Transverse colon (tissue), 4 donors: ENCODE results near the gene MSI1. TPM values are rescaled to one million over a fixed set of nuclear protein-coding genes. Genes with fewer than 3 reads are reported as not detected.

Experiments used
- DNase-seq: peaks from one replicate; pipeline ENCODE4 v3.0.0-alpha.2; 2019
- H3K27ac ChIP-seq, 4 donors: fragments of 200-600 bp; sonication (generic); 2 replicates each; pipeline ENCODE4 v1.5.1; 2016 to 2018; ENCODE audit warnings: inconsistent platforms in 4 of 4
- H3K27me3 ChIP-seq: fragments of 200-600 bp; sonication (generic); 2 replicates; pipeline ENCODE4 v1.5.1; 2017; ENCODE audit warnings: inconsistent platforms
- H3K36me3 ChIP-seq, 4 donors: fragments of 200-600 bp; sonication (generic); 2 replicates each; pipeline ENCODE4 v1.5.1; 2017 to 2019; ENCODE audit warnings: inconsistent platforms in 4 of 4
- H3K4me1 ChIP-seq, 4 donors: fragments of 200-600 bp; sonication (generic); 2 replicates each; pipeline ENCODE4 v1.5.1; 2017 to 2020; ENCODE audit warnings: inconsistent platforms in 4 of 4
- H3K4me3 ChIP-seq, 4 donors: fragments of 200-600 bp; sonication (generic); 1 replicate in 1 of 4; 2 replicates in 3 of 4; pipeline versions ENCODE4 v1.5.1 to v1.6.1; 2017 to 2019; ENCODE audit warnings: inconsistent platforms in 4 of 4
- H3K9me3 ChIP-seq, 2 donors: fragments of 200-600 bp; sonication (generic); 2 replicates each; pipeline ENCODE4 v1.5.1; 2017 to 2019; ENCODE audit warnings: inconsistent platforms in 2 of 2
- CTCF ChIP-seq, 5 experiments: fragments of 200-600 bp in 3 of 5; fragments of 450-650 bp in 2 of 5; sonication (generic) in 3 of 5; IDR thresholded peaks; 1 replicate in 2 of 5; 2 replicates in 3 of 5; pipeline ENCODE4 v1.5.1; 2016 to 2017; ENCODE audit warnings: antibody characterized with exemption in 5 of 5, inconsistent platforms in 3 of 5, mild to moderate bottlenecking in 2 of 5, moderate library complexity in 1 of 5
- EP300 ChIP-seq: sonication (generic); formaldehyde crosslinking; IDR thresholded peaks from one replicate; pipeline ENCODE4 v1.6.1; 2017; ENCODE audit warnings: antibody characterized with exemption, low read depth
- POLR2A ChIP-seq: fragments of 450-650 bp; IDR thresholded peaks from one replicate; pipeline ENCODE4 v1.6.1; 2016; ENCODE audit warnings: antibody characterized with exemption, mild to moderate bottlenecking, moderate library complexity
- POLR2AphosphoS5 ChIP-seq, 3 donors: sonication (generic); formaldehyde crosslinking; IDR thresholded peaks; one replicate each; pipeline ENCODE4 v1.6.1; 2016; ENCODE audit warnings: antibody characterized with exemption in 3 of 3
- WGBS, 2 donors: methylation state at CpG; one replicate each; pipeline ENCODE4 v1.1.5; 2018; ENCODE audit warnings: low coverage in 1 of 2; 5-methylcytosine and 5-hydroxymethylcytosine counted together
- in situ Hi-C, 4 donors: fragments of 200-750 bp; cut with MboI; loops; one replicate each; pipeline versions ENCODE4 v1.15.0 to v1.15.1; 2017; ENCODE audit warnings: low sequenced_read_pairs in 3 of 4, low pct_ligation_motif_present in 1 of 4, low pct_unique_long_range_greater_than_20kb in 1 of 4
- intact Hi-C: fragments of 100-400 bp; cut with DNase I; formaldehyde crosslinking; loops from one replicate; pipeline ENCODE4 v1.15.1; 2023; ENCODE audit warnings: low total_unique reads
- total RNA-seq, 4 donors: library from RNA; depleted of rRNA; stranded (reverse); fragments of >200 nt; gene quantifications; one replicate each; pipeline ENCODE4 v1.1.0, GENCODE V29; 2016

Gene MSI1
- total RNA-seq, 4 donors from 2014 or later = 0.82 to 7.5 TPM; not detected in 2

GRCh38 chr12:120359128-120359527 is 9.8 kb downstream of the MSI1 start:
- Histone ChIP-seq H3K27me3 (peaks cover 4% of the 10 kb centered on the region), H3K27ac (no peak overlapping the region), H3K4me3 (no peak overlapping the region), H3K9me3 (no peaks in the 10 kb centered on the region), H3K36me3 (no peaks in the 10 kb centered on the region), H3K4me1 (peaks cover 0 to 16% (median 4%) of the 10 kb centered on the region in 4 donors)
- 90 to 100% methylated on average over 1 of the region's 1 CpG for WGBS, 2 donors
- in situ Hi-C loops (loop anchor here in 2 of 4 donors (5.0 to 10.0 kb wide), 2 partner anchors 68 to 76 kb away; partner anchors contain the start of gene COX6A1 (in 1 of the 2)), intact Hi-C loops (loop anchor here (5.0 kb wide), 1 partner anchor 68 kb away; no protein-coding TSS in a partner anchor)
- no peak for DNase-seq
- TF ChIP-seq POLR2A (no peak), CTCF (IDR thresholded peaks at IDR 0.05) (no peak), EP300 (no peak)

- H3K4me1 ChIP-seq = peaks cover 0 to 16% (median 4%) of the 10 kb centered on the region in 4 donors
- H3K9me3 ChIP-seq = no peaks in the 10 kb centered on the region
- in situ Hi-C loops (loop anchor here in 2 of 4 donors (5.0 to 10.0 kb wide), 2 partner anchors 69 to 76 kb away; partner anchors contain the start of gene COX6A1 (in 1 of the 2)), intact Hi-C loops (loop anchor here (5.0 kb wide), 1 partner anchor 69 kb away; no protein-coding TSS in a partner anchor)
- 67 to 80% methylated on average over 1 to 19 of the region's 19 CpGs for WGBS, 2 donors
- no peak overlapping the region for H3K4me3 ChIP-seq
- peaks cover 4% of the 10 kb centered on the region for H3K27me3 ChIP-seq
- DNase-seq = no peak
- H3K27ac ChIP-seq = no peak overlapping the region
- no peaks in the 10 kb centered on the region for H3K36me3 ChIP-seq
- TF ChIP-seq POLR2AphosphoS5 (IDR thresholded peaks at IDR 0.05) = no peak
- TF ChIP-seq CTCF (IDR thresholded peaks at IDR 0.05) = no peak
- TF ChIP-seq POLR2A = no peak
- no peak for TF ChIP-seq EP300
Measured at GRCh38 chr12:120358412-120359100, 10.4 kb downstream of the MSI1 start.

- no peak overlapping the region for H3K4me3 ChIP-seq
Measured at GRCh38 chr12:120357104-120357503, 11.9 kb downstream of the MSI1 start.

More at GRCh38 chr12:120357104-120357503, 11.9 kb downstream of the MSI1 start:
- no peak overlapping the region for H3K27ac ChIP-seq
- H3K4me1 ChIP-seq = peaks cover 0 to 9% (median 2%) of the 10 kb centered on the region in 4 donors
- no peaks in the 10 kb centered on the region for H3K9me3 ChIP-seq
- no peak for DNase-seq
- H3K36me3 ChIP-seq = no peaks in the 10 kb centered on the region
- peaks cover 3% of the 10 kb centered on the region for H3K27me3 ChIP-seq
- in situ Hi-C loops (loop anchor here in 2 of 4 donors (5.0 to 10.0 kb wide), 2 partner anchors 70 to 78 kb away; partner anchors contain the start of gene COX6A1 (in 1 of the 2)), intact Hi-C loops (loop anchor here (5.0 kb wide), 1 partner anchor 70 kb away; no protein-coding TSS in a partner anchor)
- no peak for TF ChIP-seq POLR2AphosphoS5 (IDR thresholded peaks at IDR 0.05)
- TF ChIP-seq CTCF (IDR thresholded peaks at IDR 0.05) = no peak
- TF ChIP-seq EP300 = no peak
- no peak for TF ChIP-seq POLR2A
- WGBS, 2 donors = 75 to 78% methylated on average over 5 of the region's 5 CpGs
